ENCODE data around the gene RNF10. TPM values are rescaled to one million over a fixed set of nuclear protein-coding genes. Genes with fewer than 3 reads are reported as not detected.
A peak's percentile ranks its signal among the peaks of the same experiment; 100 is the strongest.
"Not testable (repeated sequence)": the region's sequence is repeated elsewhere in the genome, so short reads cannot be mapped to it uniquely, and the experiment has no call there.

The RNF10 gene
- total RNA-seq: 100 to 1,000 TPM; 198 to 200 TPM

DNA sequence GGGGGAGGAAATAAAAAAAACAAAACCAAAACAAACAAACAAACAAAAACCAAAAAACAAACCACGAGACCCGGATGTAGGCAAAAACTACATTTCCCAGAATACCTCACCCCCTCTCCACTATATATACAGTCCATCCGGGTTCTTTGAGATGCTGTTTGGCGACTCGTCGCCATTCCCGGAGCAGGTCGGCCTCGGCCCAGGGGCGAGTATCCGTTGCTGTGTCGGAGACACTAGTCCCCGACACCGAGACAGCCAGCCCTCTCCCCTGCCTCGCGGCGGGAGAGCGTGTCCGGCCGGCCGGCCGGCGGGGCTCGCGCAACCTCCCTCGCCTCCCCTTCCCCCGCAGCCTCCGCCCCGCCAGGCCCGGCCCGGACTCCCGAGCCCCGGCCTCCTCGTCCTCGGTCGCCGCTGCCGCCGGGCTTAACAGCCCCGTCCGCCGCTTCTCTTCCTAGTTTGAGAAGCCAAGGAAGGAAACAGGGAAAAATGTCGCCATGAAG is at the start of gene RNF10:
Gene RNF10 (plus strand): TSS at position 154 of the 500 bp plus-strand sequence. CDS start 456 bp downstream, outside the sequence.
- peaks cover 62% of the 10 kb centered on the region for H3K4me1 Mint-ChIP-seq (ENCODE audit: low read depth)
- peak within 1 kb of the TSS; percentile 98 for H3K27ac Mint-ChIP-seq
- DNase-seq: peak; percentile 80
- no peaks in the 10 kb centered on the region for H3K9me3 Mint-ChIP-seq
- peak; percentile 80 to 81 for ATAC-seq (replicated peaks in 1 of 2)
- H3K36me3 Mint-ChIP-seq (ENCODE audit: insufficient read depth in 2 of 2): peaks cover 6 to 16% of the 10 kb centered on the region in 2 donors
- H3K4me3 Mint-ChIP-seq: peak within 1 kb of the TSS; percentile 88 to 97
- no peaks in the 10 kb centered on the region for H3K27me3 Mint-ChIP-seq (ENCODE audit: low read depth)

DNA sequence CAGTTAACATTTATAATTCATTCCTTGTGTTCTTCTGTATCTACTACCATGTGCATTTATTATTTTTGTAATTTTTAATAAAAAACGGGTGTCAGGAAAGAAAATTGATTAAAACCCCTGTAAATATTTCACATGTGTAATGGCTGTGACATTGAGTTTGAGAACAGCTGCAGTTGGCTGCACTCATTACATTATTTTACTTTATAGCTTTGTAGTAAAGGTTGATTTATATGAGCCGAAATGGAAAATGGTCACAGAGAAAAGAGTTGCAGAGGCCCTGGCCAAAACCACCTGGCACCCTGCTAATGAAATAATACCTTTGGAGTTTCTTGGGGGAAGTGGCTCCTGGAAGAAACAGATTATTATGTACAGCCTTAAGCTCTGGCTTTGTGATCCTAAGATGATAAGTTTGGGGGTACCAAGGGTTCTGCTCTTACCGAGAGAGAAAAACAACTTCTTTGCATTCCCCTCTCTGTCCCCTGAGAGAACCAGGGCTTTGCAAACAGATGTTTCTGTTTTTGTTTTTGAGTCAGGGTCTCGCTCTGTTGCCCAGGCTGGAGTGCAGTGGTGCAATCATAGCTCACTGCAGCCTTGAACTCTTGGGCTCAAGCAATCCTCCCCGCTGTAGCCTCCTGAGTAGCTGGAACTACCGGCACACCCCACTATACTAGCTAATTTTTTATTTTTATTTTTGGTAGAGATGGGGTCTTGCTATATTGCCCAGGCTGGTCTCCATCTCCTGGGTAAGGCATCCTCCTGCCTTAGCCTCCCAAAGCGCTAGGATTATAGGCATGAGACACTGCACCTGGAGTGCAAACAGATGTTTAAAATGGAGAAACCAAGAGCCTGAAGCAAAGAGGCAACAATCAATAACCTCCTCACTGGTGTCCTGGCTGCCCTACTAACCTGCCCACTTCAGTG is 47.9 kb upstream of the RNF10 start:
- Mint-ChIP-seq H3K36me3 (ENCODE audit: insufficient read depth in 2 of 2) (no peaks in the 10 kb centered on the region), H3K27me3 (ENCODE audit: low read depth) (no peaks in the 10 kb centered on the region), H3K4me3 (no peak overlapping the region), H3K9me3 (no peaks in the 10 kb centered on the region), H3K4me1 (ENCODE audit: low read depth) (no peaks in the 10 kb centered on the region), H3K27ac (no peak overlapping the region)
- ATAC-seq (replicated peaks in 1 of 2) (no peak), DNase-seq (no peak)

DNA sequence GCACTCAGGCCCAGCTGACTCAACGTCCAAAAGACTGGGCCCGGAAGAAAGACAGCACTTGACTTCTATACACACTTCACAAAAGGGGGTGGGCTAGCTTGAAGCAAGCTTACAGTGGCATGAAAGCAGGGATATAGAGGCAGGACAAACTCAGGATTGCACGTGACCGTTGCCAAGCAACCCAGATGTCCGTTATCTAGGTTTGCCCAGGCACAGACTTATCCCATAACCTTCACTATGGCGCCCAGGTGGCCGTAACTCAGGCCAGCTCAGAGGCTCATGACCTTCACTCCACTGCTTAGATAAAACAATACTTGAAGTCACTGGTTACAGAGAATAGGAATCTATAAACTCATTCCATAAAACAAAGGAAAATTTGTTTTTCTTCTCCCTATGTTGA is 46.6 kb upstream of the RNF10 start:
- not testable (repeated sequence) for H3K27me3 Mint-ChIP-seq (ENCODE audit: low read depth); DNase-seq; H3K36me3 Mint-ChIP-seq (ENCODE audit: insufficient read depth in 2 of 2); H3K4me1 Mint-ChIP-seq (ENCODE audit: low read depth); H3K4me3 Mint-ChIP-seq; ATAC-seq (replicated peaks in 1 of 2); H3K9me3 Mint-ChIP-seq; H3K27ac Mint-ChIP-seq

DNA sequence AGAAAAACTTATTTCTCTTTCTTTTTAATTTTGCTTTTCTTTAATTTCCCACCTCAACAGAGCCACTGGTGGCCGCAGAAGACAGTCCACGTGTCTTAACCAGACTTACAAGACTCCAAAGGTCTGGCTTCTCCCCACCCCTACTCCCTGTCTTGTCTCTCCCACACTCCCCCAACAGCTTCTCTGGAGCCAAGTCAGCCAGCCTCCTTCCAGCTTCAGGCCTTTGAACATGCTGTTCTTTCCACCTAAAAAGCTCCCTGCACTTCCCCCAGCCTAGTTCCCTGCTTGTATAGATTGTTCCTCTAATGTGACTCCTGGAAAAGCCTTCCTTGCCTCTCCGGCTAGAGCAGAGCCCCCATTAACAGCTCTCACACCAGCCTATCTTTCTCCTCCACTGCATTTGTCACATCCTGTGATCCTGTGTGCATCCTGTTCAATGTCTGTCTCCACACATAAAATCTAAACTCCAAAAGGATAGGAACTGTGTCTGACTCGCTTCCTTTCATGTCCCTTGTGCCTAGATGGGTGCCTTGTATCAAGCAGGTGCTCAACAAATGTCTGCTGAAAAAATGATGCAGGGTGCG is 46.0 kb upstream of the RNF10 start:
- no peak overlapping the region for H3K4me3 Mint-ChIP-seq
- DNase-seq: no peak
- no peaks in the 10 kb centered on the region for H3K9me3 Mint-ChIP-seq
- no peaks in the 10 kb centered on the region for H3K4me1 Mint-ChIP-seq (ENCODE audit: low read depth)
- ATAC-seq (replicated peaks in 1 of 2): no peak
- no peaks in the 10 kb centered on the region for H3K27me3 Mint-ChIP-seq (ENCODE audit: low read depth)
- H3K27ac Mint-ChIP-seq: no peak overlapping the region
- H3K36me3 Mint-ChIP-seq (ENCODE audit: insufficient read depth in 2 of 2): no peaks in the 10 kb centered on the region

DNA sequence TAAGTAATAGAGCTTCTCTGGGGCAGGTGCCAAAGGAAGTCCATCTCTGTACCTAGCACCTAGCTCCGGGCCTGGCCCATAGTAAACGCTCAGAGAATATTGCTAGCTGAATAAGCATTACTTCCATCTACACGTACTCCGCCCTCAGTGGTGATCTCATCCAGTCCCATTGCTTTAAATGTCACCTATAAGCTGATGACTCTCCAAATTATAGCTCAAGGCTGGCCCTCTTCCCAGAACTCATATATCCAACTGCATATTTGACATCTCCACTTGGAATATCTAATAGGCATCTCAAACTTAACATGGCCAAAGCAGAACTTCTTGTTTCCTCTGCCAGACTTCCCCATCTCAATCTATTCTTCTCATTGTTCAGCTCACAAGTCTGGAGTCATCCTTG is 45.1 kb upstream of the RNF10 start:
- no peak overlapping the region for H3K4me3 Mint-ChIP-seq
- ATAC-seq (replicated peaks in 1 of 2) (no peak), DNase-seq (no peak)
- no peaks in the 10 kb centered on the region for H3K27me3 Mint-ChIP-seq (ENCODE audit: low read depth)
- H3K9me3 Mint-ChIP-seq: no peaks in the 10 kb centered on the region
- H3K36me3 Mint-ChIP-seq (ENCODE audit: insufficient read depth in 2 of 2): no peaks in the 10 kb centered on the region
- no peaks in the 10 kb centered on the region for H3K4me1 Mint-ChIP-seq (ENCODE audit: low read depth)
- no peak overlapping the region for H3K27ac Mint-ChIP-seq

DNA sequence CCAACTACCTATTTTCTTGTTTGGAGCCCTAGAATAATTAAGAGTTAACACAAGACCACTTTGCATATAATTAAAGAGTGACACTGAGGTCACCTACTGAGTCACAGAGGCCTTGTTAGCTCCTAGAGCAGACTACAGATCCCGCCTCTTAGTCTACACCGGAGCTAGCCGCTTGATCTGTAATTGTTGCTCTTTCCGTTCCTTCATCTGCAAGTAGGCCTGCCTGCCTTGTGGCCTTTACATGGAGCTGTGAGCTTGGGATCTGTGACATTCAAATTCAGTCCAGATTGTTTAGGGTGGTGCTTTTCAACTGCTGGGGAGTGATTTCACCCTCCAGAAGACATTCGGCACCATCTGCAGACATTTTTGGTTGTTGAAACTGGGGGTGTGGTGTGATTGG is 43.8 kb upstream of the RNF10 start:
- H3K4me1 Mint-ChIP-seq (ENCODE audit: low read depth): peaks cover 7% of the 10 kb centered on the region
- no peaks in the 10 kb centered on the region for H3K27me3 Mint-ChIP-seq (ENCODE audit: low read depth)
- H3K9me3 Mint-ChIP-seq: no peaks in the 10 kb centered on the region
- H3K27ac Mint-ChIP-seq: no peak overlapping the region
- no peak overlapping the region for H3K4me3 Mint-ChIP-seq
- no peak for ATAC-seq (replicated peaks in 1 of 2)
- no peaks in the 10 kb centered on the region for H3K36me3 Mint-ChIP-seq (ENCODE audit: insufficient read depth in 2 of 2)
- DNase-seq: no peak

DNA sequence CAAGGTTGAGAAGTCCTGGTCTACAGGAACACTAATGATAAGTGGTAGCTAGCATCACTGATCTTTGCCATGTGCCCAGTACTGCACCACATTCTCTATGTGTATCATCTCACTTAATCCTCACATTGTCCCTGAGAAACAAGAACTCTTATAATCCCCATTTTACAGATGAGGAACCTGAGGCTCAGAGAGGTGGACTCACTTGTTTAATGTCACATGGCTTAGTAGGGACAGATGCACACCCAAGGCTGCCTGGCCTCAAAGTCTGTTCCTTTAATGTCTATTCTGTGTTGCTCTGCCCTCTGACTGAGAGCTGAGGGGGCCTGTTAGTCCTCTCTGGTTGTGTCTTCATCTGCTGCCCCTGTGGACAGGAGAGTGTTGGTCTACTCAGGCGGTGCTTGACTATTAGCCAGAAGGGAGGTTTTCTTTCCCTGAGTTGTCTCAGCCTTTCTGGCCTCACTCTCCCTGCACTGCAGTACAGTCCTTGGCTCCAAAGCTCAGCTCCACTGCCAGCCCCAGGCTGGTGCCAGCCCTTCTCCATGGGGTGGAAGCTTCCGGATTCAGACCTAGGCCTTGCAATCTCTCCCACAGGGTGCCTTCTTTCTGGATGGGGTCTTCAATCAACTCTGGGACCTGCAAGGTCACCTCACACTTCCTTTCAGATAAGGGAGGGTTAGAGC is 43.2 kb upstream of the RNF10 start:
- Mint-ChIP-seq H3K4me1 (ENCODE audit: low read depth) (peaks cover 13% of the 10 kb centered on the region), H3K36me3 (ENCODE audit: insufficient read depth in 2 of 2) (no peaks in the 10 kb centered on the region), H3K4me3 (no peak overlapping the region), H3K9me3 (no peaks in the 10 kb centered on the region), H3K27ac (no peak overlapping the region), H3K27me3 (ENCODE audit: low read depth) (no peaks in the 10 kb centered on the region)
- DNase-seq: no peak
- ATAC-seq (replicated peaks in 1 of 2): no peak

DNA sequence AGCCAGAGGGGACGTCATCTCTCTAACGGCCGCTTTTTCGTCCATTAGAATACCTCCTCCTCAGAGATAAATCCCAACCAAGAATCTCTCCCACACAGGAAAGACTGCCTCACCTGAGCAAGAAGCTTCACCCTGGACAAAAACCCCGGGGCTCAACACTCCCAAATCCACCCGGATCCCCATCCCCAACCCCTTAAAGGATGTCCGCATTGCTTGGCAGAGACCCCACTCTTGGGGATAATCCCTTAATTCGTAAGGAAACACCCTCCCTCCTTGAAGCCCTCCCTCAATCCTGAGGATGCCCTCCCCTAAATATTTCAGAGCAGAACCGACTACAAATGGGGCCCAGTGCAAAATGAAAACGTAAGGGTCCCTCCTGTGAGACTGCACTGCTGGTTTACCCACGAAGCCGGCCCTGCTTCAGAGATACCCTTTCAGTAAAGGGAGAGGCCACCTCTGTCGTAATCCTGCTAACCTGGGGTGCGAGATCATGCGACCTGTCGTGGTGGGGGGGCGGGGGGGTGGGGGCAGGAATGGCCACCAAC is 38.9 kb upstream of the RNF10 start:
- no peak for ATAC-seq (replicated peaks in 1 of 2)
- peaks cover 33% of the 10 kb centered on the region for H3K4me1 Mint-ChIP-seq (ENCODE audit: low read depth)
- peak overlapping the region; percentile 45 for H3K27ac Mint-ChIP-seq
- H3K27me3 Mint-ChIP-seq (ENCODE audit: low read depth): no peaks in the 10 kb centered on the region
- H3K4me3 Mint-ChIP-seq: peak overlapping the region; percentile 93 to 97
- DNase-seq: no peak
- H3K36me3 Mint-ChIP-seq (ENCODE audit: insufficient read depth in 2 of 2): peaks cover 6 to 13% of the 10 kb centered on the region in 2 donors
- no peaks in the 10 kb centered on the region for H3K9me3 Mint-ChIP-seq

DNA sequence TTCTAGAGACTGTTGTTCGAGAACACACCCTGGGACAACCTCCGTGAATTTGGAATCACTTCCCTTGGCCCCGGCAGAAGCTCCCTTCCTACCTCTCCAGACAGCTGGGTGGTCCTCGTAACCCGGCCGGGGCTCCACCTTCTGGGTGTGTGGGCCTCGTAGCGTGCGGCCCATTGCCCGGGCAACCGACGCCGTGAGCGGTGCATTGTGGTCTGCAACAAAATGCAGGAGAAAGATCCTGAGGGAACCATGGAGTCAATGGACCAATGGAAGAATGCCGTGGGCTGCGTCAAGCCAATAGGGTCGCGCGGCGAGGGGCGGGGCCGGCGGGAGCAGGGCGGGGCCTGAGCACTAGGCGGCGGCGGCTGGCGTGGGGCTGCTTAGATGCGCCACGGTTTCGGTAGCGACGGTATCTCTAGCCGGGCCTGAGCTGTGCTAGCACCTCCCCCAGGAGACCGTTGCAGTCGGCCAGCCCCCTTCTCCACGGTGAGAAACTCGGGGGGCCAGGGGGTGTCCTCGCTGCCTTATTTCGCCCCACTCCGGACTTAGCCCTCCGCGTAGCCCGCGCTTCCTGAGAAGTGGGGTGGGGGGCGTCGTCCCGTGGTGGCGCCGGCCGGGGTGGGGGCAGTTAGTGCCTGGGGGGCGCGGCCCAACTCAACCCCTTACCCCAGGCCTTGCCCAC is 38.3 kb upstream of the RNF10 start, which contains the start of gene DYNLL1:
Gene DYNLL1 (plus strand): TSS at position 383 of the 682 bp plus-strand sequence. CDS start 309 bp downstream, outside the sequence.
- peak within 1 kb of the TSS; percentile 86 for H3K27ac Mint-ChIP-seq
- H3K4me3 Mint-ChIP-seq: peak within 1 kb of the TSS; percentile 93 to 97
- H3K27me3 Mint-ChIP-seq (ENCODE audit: low read depth): no peaks in the 10 kb centered on the region
- no peaks in the 10 kb centered on the region for H3K9me3 Mint-ChIP-seq
- H3K4me1 Mint-ChIP-seq (ENCODE audit: low read depth): peaks cover 33% of the 10 kb centered on the region
- ATAC-seq (replicated peaks in 1 of 2) (peak; percentile 95 to 96), DNase-seq (peak; percentile 98 to 99)
- H3K36me3 Mint-ChIP-seq (ENCODE audit: insufficient read depth in 2 of 2): peaks cover 6 to 13% of the 10 kb centered on the region in 2 donors

DNA sequence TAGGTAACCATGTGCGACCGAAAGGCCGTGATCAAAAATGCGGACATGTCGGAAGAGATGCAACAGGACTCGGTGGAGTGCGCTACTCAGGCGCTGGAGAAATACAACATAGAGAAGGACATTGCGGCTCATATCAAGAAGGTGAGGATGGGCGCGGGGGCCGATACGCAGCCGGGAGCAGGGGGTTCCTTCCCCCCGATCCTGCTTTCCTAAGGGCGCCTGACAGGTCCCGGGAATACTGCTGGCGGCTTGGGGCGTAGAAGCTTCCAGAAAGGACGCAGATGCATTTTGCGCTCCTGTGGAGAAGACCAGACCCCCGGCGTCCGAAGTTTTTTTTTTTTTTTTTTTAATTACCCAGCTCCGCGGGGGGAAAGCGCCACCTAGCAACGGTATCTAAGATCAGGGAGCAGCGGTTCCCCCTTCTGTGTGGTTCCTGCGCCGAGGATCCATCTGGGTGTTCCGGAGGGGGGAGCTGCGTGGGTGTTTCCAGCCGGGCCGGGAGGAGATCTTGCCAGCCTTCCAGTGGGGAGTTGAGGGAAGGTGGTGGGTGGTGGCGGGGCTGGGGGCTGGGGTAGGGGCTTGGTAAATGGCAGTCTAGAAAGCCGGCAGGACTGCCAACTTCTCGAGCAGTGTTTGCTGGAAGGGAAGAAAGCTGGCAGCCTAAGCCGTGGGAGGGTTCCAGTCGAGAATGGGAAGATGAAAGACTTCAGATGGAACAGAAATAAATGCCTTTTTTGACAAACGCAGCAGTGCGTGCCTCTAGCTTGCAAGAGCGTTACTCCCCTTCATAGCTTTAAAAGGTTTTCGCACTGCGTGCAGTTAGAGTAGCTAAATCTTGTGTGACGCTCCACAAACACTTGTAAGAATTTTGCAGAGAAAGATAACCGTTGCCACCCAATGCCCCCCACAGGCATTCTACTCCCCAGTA is 37.5 kb upstream of the RNF10 start:
- H3K36me3 Mint-ChIP-seq (ENCODE audit: insufficient read depth in 2 of 2): peaks cover 6 to 13% of the 10 kb centered on the region in 2 donors
- H3K9me3 Mint-ChIP-seq: no peaks in the 10 kb centered on the region
- peak overlapping the region; percentile 86 for H3K27ac Mint-ChIP-seq
- peaks cover 33% of the 10 kb centered on the region for H3K4me1 Mint-ChIP-seq (ENCODE audit: low read depth)
- H3K27me3 Mint-ChIP-seq (ENCODE audit: low read depth): no peaks in the 10 kb centered on the region
- DNase-seq (peak; percentile 46 to 54), ATAC-seq (replicated peaks in 1 of 2) (peak in 1 of 2 donors; percentile 14)
- peak overlapping the region; percentile 93 to 97 for H3K4me3 Mint-ChIP-seq

DNA sequence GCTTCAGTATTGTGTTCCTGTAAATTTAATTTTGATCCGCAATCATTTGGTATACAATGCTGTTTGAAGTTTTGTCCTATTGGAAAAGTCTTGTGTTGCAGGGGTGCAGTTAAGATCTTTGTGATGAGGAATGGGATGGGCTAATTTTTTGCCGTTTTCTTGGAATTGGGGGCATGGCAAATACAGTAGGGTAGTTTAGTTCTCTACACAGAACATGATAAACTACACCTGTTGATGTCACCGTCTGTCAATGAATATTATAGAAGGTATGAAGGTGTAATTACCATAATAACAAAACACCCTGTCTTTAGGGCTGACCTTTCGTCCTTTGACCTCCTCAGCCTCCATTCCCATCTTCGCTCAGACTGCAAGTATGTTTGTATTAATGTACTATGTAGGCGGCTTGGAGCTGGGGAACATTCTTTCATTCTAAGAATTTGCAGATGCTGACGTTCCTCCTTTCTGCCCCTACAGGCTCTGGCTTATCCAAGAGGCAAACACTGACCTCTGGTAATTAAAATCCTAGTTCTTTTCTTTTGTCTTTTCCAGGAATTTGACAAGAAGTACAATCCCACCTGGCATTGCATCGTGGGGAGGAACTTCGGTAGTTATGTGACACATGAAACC is 36.5 kb upstream of the RNF10 start:
- H3K9me3 Mint-ChIP-seq: no peaks in the 10 kb centered on the region
- peak overlapping the region; percentile 93 to 97 for H3K4me3 Mint-ChIP-seq
- peaks cover 6 to 14% of the 10 kb centered on the region in 2 donors for H3K36me3 Mint-ChIP-seq (ENCODE audit: insufficient read depth in 2 of 2)
- peaks cover 33% of the 10 kb centered on the region for H3K4me1 Mint-ChIP-seq (ENCODE audit: low read depth)
- ATAC-seq (replicated peaks in 1 of 2) (no peak), DNase-seq (no peak)
- H3K27me3 Mint-ChIP-seq (ENCODE audit: low read depth): no peaks in the 10 kb centered on the region
- peak overlapping the region; percentile 64 for H3K27ac Mint-ChIP-seq
